Lung (tissue), 12 donors: Measurements from ENCODE around the gene SGSM2. TPM values are rescaled to one million over a fixed set of nuclear protein-coding genes. Genes with fewer than 3 reads are reported as not detected.

Experiments used
- ATAC-seq: fragments of 200-7000 bp; cut with Tn5 transposase; one replicate; pipeline ENCODE4 v1.9.1; 2020; ENCODE audit warnings: moderate number of reproducible peaks; ENCODE audit not compliant: insufficient read depth, low FRiP score
- DNase-seq, 3 donors: peaks; one replicate each; pipeline ENCODE4 v3.0.0-alpha.2; 2013 to 2017
- H3K27ac ChIP-seq, 2 donors: one replicate each; pipeline ENCODE4 v1.5.1; 2013; ENCODE audit warnings: mild to moderate bottlenecking in 2 of 2, moderate library complexity in 2 of 2, control low read depth in 1 of 2, inconsistent platforms in 1 of 2, low read depth in 1 of 2, low read length in 1 of 2
- H3K27me3 ChIP-seq, 3 donors: one replicate each; pipeline ENCODE4 v1.5.1; 2013; ENCODE audit warnings: low read length in 2 of 3; ENCODE audit not compliant: control insufficient read depth in 3 of 3, insufficient read depth in 3 of 3
- H3K36me3 ChIP-seq, 4 donors: one replicate each; pipeline ENCODE4 v1.5.1; 2013; ENCODE audit warnings: low read length in 4 of 4, mild to moderate bottlenecking in 1 of 4, moderate library complexity in 1 of 4; ENCODE audit not compliant: control insufficient read depth in 4 of 4, insufficient read depth in 4 of 4
- H3K4me1 ChIP-seq, 5 donors: one replicate each; pipeline ENCODE4 v1.5.1; 2013; ENCODE audit warnings: low read length in 5 of 5, mild to moderate bottlenecking in 2 of 5, moderate library complexity in 1 of 5; ENCODE audit not compliant: control insufficient read depth in 5 of 5, insufficient read depth in 5 of 5
- H3K4me3 ChIP-seq: one replicate; pipeline ENCODE4 v1.5.1; 2013; ENCODE audit warnings: mild to moderate bottlenecking, control low read depth, moderate library complexity
- H3K9ac ChIP-seq, 2 donors: one replicate each; pipeline ENCODE4 v1.5.1; 2013; ENCODE audit warnings: low read length in 2 of 2, control low read depth in 1 of 2; ENCODE audit not compliant: insufficient read depth in 1 of 2
- H3K9me3 ChIP-seq, 4 donors: one replicate each; pipeline ENCODE4 v1.5.1; 2013; ENCODE audit warnings: low read length in 3 of 4, mild to moderate bottlenecking in 1 of 4, moderate library complexity in 1 of 4; ENCODE audit not compliant: control insufficient read depth in 4 of 4, insufficient read depth in 3 of 4
- WGBS, 2 donors: extraction: QIAGEN DNeasy Blood & Tissue Kit; methylation state at CpG; one replicate each; pipeline ENCODE4 v1.1.7; 2013; 5-methylcytosine and 5-hydroxymethylcytosine counted together
- polyA plus RNA-seq, 2 donors: library from polyadenylated mRNA; stranded (reverse); fragments of 200-250 nt; gene quantifications; one replicate each; pipeline ENCODE4 v1.2.1, GENCODE V29; 2013
- total RNA-seq, 2 donors: library from RNA; depleted of rRNA in 1 of 2; stranded (reverse); fragments of >200 nt in 1 of 2; gene quantifications; one replicate each; pipeline ENCODE4 v1.2.1, GENCODE V29; 2014 to 2021
- TF ChIP-seq, protein P1 (sequence below): IDR thresholded peaks from 2 replicates; pipeline ENCODE4 v1.5.1; 2012; ENCODE audit warnings: mild to moderate bottlenecking; ENCODE audit errors: control extremely low read depth, extremely low read depth
- donor health status: control.
- donor health status: control.
- donor health status: Bipolar disorder and iron deficiency.
- donor health status: healthy.
- donor health status: DM: yes; HTN: yes; CAD: no.

SGSM2 gene
- total and polyA plus RNA-seq, 4 donors = 33.1 to 60.8 (median 52.4) TPM

DNA sequence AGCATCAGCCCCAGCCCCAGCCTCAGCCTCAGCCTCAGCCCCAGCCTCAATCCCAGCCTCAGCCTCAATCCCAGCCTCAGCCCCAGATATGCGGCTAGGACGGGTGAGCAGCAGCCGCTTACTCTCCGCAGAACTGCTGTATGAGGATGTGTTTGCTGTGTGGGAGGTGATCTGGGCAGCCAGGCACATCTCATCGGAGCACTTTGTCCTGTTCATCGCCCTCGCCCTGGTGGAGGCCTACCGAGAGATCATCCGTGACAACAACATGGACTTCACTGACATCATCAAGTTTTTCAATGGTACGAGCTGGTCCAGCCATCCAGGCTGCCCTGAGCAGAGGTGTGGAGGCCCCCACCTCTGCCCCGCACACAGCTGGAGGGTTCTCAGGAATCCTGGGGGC, 41.6 kb downstream of the SGSM2 start:
- DNase-seq (no peak), ATAC-seq (no peak)
- 97% methylated on average over 11 of the region's 11 CpGs for WGBS, 2 donors
- TF ChIP-seq, protein P1, sequence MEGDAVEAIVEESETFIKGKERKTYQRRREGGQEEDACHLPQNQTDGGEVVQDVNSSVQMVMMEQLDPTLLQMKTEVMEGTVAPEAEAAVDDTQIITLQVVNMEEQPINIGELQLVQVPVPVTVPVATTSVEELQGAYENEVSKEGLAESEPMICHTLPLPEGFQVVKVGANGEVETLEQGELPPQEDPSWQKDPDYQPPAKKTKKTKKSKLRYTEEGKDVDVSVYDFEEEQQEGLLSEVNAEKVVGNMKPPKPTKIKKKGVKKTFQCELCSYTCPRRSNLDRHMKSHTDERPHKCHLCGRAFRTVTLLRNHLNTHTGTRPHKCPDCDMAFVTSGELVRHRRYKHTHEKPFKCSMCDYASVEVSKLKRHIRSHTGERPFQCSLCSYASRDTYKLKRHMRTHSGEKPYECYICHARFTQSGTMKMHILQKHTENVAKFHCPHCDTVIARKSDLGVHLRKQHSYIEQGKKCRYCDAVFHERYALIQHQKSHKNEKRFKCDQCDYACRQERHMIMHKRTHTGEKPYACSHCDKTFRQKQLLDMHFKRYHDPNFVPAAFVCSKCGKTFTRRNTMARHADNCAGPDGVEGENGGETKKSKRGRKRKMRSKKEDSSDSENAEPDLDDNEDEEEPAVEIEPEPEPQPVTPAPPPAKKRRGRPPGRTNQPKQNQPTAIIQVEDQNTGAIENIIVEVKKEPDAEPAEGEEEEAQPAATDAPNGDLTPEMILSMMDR = no peak
- Histone ChIP-seq H3K27ac (no peak overlapping the region), H3K9ac (no peak overlapping the region), H3K36me3 (peaks cover 0 to 58% (median 7%) of the 10 kb centered on the region in 4 donors), H3K27me3 (no peaks in the 10 kb centered on the region), H3K9me3 (no peaks in the 10 kb centered on the region), H3K4me3 (no peak overlapping the region), H3K4me1 (peaks cover 0 to 1% (median 0%) of the 10 kb centered on the region in 5 donors)

DNA sequence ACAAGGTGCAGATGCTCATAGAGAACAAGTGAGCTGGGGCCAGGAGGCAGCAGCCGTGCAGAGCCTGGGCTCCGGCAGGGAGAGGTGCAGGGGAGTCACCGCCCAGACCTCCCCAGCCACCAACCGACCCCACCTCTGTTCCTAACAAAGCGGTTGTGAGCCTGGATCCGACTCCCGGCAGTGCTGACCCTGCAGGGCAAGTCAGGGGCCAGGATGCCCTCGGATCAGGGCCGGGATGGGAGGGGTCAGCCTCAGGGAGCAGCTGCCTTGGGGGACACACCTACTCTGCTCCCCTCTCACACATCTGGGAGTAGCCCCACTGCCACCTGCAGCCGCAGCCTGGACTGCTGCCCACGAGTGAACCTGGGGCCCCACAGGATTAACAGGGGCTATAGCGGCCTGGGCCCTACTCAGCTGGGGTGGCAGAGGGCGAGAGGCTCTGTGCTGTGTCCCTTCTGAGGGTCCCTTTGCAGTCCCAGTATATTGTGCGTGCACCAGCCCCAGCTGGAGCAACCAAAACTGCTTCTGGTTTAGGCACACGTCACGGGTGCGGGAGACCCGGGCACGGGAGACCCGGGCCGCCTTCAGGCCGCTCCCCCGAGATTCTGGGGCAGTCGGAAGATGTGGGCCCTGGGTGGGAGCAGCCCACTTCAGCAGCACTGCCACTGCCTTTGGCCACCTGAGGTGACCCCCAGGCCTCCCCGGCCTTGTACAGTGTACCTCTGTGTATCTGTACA, 42.4 kb downstream of the SGSM2 start:
- Histone ChIP-seq H3K27ac (no peak overlapping the region), H3K36me3 (peaks cover 0 to 55% (median 7%) of the 10 kb centered on the region in 4 donors), H3K9me3 (no peaks in the 10 kb centered on the region), H3K9ac (no peak overlapping the region), H3K27me3 (no peaks in the 10 kb centered on the region), H3K4me3 (no peak overlapping the region), H3K4me1 (peaks cover 0 to 8% (median 0%) of the 10 kb centered on the region in 5 donors)
- ATAC-seq = no peak
- 92 to 94% methylated on average over 24 to 25 of the region's 25 CpGs for WGBS, 2 donors
- DNase-seq = no peak
- TF ChIP-seq, protein P1 = no peak

DNA sequence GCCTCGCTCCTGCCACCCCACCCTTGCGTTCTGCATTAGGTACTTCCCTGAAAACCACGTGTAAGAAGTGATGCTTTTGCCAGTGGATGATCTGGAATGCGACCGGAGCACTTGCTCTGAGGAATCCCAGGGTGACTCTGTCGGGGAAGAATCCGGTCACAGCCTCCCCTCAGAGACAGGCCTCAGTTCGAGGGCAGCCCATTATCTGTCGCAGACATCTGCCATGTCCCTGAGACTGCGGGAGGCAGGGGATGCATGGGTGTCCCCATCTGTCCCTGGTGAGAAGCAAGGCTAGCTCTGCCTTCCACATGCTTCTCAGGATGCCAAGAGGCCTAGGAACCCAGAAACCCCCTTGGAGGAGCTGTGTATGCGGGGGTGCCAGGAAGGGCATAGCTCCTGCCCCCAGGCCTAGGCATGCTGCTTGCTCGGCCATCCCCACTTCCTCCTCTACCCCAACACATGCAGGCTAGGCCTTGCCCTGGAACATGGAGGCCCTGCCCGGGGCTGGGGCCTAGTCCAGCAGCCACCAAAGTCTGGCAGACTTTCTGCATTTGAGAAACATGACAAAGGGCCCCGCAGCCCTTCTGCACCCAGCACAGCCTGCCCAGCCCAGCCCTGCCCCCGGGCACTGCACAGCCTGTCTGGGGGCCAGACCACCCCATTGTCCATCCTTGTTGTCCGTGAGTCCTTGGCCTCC, 43.1 kb downstream of the SGSM2 start:
- H3K27me3 ChIP-seq = no peaks in the 10 kb centered on the region
- peaks cover 0 to 10% (median 0%) of the 10 kb centered on the region in 5 donors for H3K4me1 ChIP-seq
- no peak overlapping the region for H3K4me3 ChIP-seq
- peaks cover 0 to 53% (median 5%) of the 10 kb centered on the region in 4 donors for H3K36me3 ChIP-seq
- no peak overlapping the region for H3K27ac ChIP-seq
- no peak overlapping the region for H3K9ac ChIP-seq
- ATAC-seq (no peak), DNase-seq (no peak)
- TF ChIP-seq, protein P1 = no peak
- H3K9me3 ChIP-seq = no peaks in the 10 kb centered on the region
- 83 to 88% methylated on average over 16 of the region's 16 CpGs for WGBS, 2 donors
